ENCODE data around the gene HSPA2. TPM values are rescaled to one million over a fixed set of nuclear protein-coding genes. Genes with fewer than 3 reads are reported as not detected.

HSPA2 gene
- total and polyA plus RNA-seq, 2 of the 13 experiments (the other 11 are each of a cell fraction or from before 2014, with no cell fraction given), result 0.15 to 0.27 TPM

DNA sequence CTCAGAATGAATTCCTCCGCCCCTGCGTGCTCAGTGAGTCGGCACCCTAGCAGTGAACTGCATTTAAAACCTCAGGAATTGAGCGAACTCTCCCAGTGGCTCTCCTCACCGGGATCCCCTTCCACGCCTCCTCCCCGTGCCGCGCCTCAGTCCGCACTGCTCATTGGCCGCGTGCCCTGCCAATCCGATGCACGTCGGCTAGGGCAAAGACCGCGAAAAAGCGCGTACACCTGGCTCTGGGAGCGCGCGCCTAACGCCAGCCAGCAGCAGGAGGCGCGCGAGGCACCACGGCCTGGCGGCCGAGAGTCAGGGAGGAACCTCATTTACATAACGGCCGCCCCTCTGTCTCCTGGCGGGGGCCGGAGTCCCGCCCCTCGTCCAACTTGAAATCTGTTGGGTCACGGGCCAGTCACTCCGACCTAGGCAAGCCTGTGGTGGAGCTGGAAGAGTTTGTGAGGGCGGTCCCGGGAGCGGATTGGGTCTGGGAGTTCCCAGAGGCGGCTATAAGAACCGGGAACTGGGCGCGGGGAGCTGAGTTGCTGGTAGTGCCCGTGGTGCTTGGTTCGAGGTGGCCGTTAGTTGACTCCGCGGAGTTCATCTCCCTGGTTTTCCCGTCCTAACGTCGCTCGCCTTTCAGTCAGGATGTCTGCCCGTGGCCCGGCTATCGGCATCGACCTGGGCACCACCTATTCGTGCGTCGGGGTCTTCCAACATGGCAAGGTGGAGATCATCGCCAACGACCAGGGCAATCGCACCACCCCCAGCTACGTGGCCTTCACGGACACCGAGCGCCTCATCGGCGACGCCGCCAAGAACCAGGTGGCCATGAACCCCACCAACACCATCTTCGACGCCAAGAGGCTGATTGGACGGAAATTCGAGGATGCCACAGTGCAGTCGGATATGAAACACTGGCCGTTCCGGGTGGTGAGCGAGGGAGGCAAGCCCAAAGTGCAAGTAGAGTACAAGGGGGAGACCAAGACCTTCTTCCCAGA lies at the start of gene HSPA2 (continued):
- TF ChIP-seq ZNF720 (CRISPR knock-in tag; IDR thresholded peaks at IDR 0.05) (no peak), RBFOX2 (IDR thresholded peaks at IDR 0.05; ENCODE audit: low read depth, low read length) (peak; percentile 37; the same call in 1 of the 2 replicates), ZNF781 (CRISPR knock-in tag; IDR thresholded peaks at IDR 0.05; ENCODE audit: borderline replicate concordance, not compliant biosample characterization) (no peak), AHR (CRISPR knock-in tag; IDR thresholded peaks at IDR 0.05) (no peak), GZF1 (CRISPR knock-in tag; IDR thresholded peaks at IDR 0.05) (no peak), HNRNPLL (IDR thresholded peaks at IDR 0.05; ENCODE audit: low read depth, low read length, poor library complexity, severe bottlenecking) (peak; percentile 81), EEA1 (CRISPR knock-in tag; IDR thresholded peaks at IDR 0.05; ENCODE audit: borderline replicate concordance) (no peak), KMT2B (CRISPR knock-in tag; IDR thresholded peaks at IDR 0.05) (peak; percentile 64; the same call in 1 of the 2 replicates), GATAD1 (CRISPR knock-in tag; IDR thresholded peaks at IDR 0.05) (peak; percentile 47; the same call in 1 of the 2 replicates), ZNF839 (CRISPR knock-in tag; IDR thresholded peaks at IDR 0.05; ENCODE audit: borderline replicate concordance) (no peak), SOX13 (IDR thresholded peaks at IDR 0.05) (no peak), SOX13 (CRISPR knock-in tag; conservative IDR thresholded peaks at IDR 0.05 in 1 of 2, IDR thresholded peaks at IDR 0.05 in 1 of 2) (no peak), ZNF674 (CRISPR knock-in tag; IDR thresholded peaks at IDR 0.05; ENCODE audit: low read depth) (no peak), BHLHE40 (IDR thresholded peaks at IDR 0.05; ENCODE audit: low read length) (peak; percentile 82), HDAC1 (CRISPR knock-in tag; IDR thresholded peaks at IDR 0.05) (no peak), BRD4 (CRISPR knock-in tag; IDR thresholded peaks at IDR 0.05) (peak; percentile 45; the same call in 1 of the 2 replicates), SKI (IDR thresholded peaks at IDR 0.05; ENCODE audit: partially characterized antibody) (no peak)
- TF ChIP-seq, protein P1, sequence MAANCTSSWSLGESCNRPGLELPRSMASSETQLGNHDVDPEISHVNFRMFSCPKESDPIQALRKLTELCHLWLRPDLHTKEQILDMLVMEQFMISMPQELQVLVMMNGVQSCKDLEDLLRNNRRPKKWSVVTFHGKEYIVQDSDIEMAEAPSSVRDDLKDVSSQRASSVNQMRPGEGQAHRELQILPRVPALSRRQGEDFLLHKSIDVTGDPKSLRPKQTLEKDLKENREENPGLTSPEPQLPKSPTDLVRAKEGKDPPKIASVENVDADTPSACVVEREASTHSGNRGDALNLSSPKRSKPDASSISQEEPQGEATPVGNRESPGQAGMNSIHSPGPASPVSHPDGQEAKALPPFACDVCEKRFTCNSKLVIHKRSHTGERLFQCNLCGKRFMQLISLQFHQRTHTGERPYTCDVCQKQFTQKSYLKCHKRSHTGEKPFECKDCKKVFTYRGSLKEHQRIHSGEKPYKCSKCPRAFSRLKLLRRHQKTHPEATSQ (CRISPR knock-in tag; IDR thresholded peaks at IDR 0.05; ENCODE audit: borderline replicate concordance), result no peak
- TF ChIP-seq, protein P2, sequence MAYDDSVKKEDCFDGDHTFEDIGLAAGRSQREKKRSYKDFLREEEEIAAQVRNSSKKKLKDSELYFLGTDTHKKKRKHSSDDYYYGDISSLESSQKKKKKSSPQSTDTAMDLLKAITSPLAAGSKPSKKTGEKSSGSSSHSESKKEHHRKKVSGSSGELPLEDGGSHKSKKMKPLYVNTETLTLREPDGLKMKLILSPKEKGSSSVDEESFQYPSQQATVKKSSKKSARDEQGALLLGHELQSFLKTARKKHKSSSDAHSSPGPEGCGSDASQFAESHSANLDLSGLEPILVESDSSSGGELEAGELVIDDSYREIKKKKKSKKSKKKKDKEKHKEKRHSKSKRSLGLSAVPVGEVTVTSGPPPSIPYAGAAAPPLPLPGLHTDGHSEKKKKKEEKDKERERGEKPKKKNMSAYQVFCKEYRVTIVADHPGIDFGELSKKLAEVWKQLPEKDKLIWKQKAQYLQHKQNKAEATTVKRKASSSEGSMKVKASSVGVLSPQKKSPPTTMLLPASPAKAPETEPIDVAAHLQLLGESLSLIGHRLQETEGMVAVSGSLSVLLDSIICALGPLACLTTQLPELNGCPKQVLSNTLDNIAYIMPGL (CRISPR knock-in tag; IDR thresholded peaks at IDR 0.05; ENCODE audit: borderline replicate concordance in 1 of 2, low read depth in 1 of 2), result peak; percentile 78 to 88
- TF ChIP-seq, protein P3, sequence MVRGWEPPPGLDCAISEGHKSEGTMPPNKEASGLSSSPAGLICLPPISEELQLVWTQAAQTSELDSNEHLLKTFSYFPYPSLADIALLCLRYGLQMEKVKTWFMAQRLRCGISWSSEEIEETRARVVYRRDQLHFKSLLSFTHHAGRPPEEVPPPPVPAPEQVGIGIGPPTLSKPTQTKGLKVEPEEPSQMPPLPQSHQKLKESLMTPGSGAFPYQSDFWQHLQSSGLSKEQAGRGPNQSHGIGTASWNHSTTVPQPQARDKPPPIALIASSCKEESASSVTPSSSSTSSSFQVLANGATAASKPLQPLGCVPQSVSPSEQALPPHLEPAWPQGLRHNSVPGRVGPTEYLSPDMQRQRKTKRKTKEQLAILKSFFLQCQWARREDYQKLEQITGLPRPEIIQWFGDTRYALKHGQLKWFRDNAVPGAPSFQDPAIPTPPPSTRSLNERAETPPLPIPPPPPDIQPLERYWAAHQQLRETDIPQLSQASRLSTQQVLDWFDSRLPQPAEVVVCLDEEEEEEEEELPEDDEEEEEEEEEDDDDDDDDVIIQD (CRISPR knock-in tag; IDR thresholded peaks at IDR 0.05; ENCODE audit: low read depth), result peak; percentile 83
- TF ChIP-seq, protein P4, sequence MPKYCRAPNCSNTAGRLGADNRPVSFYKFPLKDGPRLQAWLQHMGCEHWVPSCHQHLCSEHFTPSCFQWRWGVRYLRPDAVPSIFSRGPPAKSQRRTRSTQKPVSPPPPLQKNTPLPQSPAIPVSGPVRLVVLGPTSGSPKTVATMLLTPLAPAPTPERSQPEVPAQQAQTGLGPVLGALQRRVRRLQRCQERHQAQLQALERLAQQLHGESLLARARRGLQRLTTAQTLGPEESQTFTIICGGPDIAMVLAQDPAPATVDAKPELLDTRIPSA (CRISPR knock-in tag; IDR thresholded peaks at IDR 0.05; ENCODE audit: borderline replicate concordance), result no peak
- TF ChIP-seq, protein P5, sequence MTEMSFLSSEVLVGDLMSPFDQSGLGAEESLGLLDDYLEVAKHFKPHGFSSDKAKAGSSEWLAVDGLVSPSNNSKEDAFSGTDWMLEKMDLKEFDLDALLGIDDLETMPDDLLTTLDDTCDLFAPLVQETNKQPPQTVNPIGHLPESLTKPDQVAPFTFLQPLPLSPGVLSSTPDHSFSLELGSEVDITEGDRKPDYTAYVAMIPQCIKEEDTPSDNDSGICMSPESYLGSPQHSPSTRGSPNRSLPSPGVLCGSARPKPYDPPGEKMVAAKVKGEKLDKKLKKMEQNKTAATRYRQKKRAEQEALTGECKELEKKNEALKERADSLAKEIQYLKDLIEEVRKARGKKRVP (CRISPR knock-in tag; IDR thresholded peaks at IDR 0.05), result no peak
